ENCODE measurements around the gene LRRTM3.

LRRTM3 gene

DNA sequence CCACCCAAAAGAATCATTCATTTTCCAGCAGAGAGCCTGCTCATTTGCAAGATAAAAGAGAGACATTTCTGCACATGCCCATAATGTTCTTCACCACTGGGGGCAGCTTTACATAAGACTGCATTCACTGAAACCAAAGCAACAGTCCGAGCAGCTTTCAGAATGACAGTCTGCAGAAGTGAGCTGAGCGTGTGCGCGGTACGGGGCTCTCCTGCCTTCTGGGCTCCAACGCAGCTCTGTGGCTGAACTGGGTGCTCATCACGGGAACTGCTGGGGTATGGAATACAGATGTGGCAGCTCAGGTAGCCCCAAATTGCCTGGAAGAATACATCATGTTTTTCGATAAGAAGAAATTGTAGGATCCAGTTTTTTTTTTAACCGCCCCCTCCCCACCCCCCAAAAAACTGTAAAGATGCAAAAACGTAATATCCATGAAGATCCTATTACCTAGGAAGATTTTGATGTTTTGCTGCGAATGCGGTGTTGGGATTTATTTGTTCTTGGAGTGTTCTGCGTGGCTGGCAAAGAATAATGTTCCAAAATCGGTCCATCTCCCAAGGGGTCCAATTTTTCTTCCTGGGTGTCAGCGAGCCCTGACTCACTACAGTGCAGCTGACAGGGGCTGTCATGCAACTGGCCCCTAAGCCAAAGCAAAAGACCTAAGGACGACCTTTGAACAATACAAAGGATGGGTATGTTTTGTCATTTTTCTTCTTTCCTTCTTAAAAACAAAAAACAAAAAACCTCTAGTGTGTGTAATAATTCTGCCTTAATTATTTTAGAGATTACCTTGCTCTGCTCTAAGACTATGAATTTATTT lies at the start of gene LRRTM3:
TSS of gene LRRTM3 (plus strand) at position 141 of the 820 bp plus-strand sequence.
- DNase-seq (ENCODE audit: low spot score) = peak; percentile 78

DNA sequence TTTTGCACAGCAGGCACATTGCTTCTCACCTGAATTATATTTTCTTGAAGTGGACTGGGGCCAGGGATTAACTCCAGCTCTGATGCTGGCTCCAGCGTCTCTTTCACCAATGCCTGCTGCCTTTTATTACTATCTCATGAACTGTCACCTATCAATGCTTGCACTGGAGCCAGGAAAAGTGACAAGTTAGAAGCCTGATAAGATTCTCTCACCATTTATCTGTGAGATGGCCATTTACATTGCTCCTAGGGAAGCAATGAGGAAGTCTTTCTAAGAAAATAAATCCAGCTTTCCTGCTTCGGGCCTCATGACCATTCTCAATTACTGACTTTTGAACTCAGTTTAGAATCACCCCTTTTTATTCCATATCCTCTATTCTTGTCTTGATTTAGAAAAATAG lies 48.5 kb upstream of the LRRTM3 start:
- no peak for DNase-seq (ENCODE audit: low spot score)

DNA sequence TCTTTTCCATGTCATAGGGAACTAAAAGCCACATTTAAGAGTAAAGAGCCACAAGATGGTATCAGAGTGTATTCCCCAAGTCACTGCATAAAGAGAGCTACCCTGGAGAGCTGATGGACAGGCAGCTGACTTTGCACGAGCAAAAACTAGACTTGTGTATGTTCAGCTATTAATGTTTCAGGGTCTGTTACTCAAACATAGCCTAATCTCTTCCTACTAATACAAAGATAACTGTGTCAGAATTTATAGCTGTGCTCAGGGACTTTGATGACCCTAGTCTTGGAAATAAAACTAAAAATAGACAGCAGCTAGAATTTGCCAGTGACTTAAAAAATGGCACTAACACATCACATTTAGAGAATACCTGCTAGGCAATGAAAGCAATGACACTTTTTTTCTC lies 45.5 kb upstream of the LRRTM3 start:
- no peak for DNase-seq (ENCODE audit: low spot score)

DNA sequence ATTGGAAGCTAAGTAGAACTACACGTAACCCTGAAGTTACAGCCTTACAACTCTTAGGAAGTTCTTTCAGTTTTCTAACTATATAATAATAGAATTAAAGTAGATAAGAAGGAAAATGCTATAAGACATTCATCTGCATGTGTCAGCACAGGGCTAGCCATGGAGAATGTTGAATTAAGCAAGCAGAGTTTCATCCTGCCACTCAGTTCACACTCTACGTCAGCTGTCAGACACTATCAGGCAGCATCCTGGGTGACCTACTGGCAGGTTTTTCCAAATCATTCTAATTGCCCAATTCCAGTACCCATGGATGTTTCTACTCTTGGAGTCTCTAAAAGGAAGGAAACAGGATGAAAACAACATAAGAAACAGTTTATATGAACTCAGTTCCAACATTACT lies 45.0 kb upstream of the LRRTM3 start:
- no peak for DNase-seq (ENCODE audit: low spot score)

DNA sequence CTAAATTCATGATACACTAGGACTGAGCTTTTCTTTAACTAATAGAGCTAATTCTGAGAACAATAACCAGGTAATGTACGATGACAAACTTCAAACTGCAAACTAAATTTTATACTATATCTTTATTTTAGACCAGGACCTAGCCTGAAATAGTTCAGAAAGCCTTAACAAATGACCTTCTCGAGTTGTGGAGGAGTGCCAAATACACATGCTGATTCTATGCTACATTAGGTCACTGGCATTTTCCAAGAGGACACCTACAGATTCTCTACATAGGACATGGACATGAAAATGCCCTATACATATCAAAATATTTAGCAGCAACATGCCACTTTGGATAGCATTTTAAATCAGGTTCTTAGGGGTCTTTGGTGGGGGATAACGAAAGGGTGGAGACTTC lies 44.0 kb upstream of the LRRTM3 start:
- no peak for DNase-seq (ENCODE audit: low spot score)

DNA sequence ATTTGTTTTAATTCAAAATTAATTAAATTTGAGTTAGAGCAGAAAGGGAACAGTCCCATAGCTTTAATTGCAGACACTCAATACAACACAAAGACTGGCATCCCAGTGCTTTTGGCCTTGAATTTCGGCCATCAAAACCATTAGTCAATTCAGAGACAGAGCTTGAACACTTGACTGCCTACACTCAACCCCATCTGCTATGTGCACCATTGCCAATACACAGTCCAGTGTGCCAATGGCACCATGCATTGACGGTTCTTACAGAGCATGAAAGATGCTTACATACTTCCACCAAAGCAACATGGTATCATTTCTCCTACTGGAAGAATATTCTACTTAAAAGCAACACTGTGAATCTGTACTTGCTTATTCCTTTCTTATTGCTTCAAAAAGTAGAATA lies 43.6 kb upstream of the LRRTM3 start:
- no peak for DNase-seq (ENCODE audit: low spot score)

DNA sequence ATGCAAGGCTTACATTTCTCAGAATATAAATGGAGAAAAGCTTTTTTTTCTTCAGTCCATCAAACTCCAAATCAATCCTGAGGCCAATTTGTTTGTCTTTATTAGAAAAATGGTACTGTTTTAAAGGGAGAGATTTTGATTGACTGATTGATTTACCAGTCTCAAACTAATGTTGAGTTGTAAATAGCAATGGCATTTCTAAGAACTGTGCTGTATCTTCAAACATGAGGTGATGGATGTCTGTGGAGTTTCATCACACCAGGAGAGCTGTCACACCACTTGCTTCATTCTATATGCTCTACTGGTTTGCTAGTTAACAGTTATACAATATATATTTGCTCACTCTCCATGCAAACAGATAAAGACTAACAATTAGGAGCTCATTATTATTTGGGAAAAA lies 39.0 kb upstream of the LRRTM3 start:
- no peak for DNase-seq (ENCODE audit: low spot score)

DNA sequence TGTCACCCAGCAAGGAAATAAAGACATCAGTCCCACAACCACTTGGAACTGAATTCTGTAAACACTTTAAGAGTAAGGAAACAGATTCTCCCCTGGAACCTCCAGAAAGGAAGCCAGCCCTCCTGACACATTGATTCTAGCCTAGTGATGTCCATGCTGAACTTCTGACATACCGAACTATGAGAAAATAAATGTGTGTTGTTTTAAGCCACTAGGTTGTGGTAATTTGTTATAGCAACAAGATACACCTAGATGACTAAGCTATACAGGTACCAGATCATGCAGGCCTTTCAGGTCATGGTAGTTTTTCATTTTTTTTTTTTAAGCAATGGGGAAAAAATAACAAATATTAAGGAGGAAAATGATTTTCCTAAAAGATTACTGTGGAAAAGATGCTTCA lies 37.6 kb upstream of the LRRTM3 start:
- no peak for DNase-seq (ENCODE audit: low spot score)

DNA sequence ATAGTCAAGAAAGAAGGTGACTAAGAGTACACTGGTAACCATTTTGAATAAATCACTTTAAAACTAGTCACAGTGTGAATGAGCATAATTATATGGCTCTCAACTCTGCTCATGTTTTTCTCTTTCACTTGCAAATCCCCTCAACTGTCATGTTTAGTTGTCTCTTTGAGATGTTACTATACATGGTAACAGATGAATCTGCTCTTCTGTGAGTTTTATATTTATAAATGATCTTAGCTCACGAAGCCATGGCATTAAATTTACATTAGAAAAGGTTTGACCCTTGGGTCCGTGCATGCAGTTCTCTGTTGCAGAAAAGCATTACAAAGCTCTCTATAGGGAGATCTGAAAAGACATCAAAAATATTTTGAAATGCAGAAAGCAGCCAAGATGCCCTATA lies 33.0 kb upstream of the LRRTM3 start:
- DNase-seq (ENCODE audit: low spot score) = no peak

DNA sequence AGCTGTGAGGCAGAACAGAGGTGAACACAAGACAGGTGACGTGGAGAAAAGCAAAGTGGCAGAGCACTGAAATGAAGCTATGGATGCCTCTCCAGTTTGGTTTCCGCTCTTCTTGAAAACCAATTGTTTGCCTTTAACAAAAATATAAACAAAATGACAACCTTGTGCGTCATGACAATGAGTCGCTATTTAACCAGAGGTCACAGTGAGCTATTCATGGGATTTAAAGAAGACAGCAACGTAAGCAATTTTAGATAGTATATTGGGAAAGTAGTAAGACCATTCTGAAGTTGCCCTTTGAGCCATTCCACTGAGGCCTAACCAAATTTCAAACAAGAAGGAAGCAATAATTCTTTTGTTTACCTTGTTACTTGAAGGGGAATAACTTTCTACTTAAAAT lies 15.2 kb upstream of the LRRTM3 start:
- no peak for DNase-seq (ENCODE audit: low spot score)

DNA sequence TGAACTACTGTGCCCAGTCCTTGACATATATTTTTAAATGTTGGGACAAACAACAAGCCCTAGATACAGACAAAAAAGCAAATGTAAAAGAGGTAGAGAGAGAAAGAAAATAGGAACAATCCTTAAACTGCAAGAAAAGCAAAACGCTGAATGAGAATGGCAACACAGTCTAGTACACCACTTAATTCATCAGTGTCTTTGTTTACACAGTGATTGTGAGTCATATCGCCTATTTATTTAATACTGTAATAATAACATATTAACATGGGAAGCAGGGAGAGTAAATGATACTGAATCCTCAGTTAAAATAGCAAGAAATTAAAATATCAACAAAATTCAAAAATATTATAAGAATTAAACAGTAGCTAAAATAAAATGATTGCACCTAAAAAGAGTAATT lies 9.8 kb upstream of the LRRTM3 start:
- DNase-seq (ENCODE audit: low spot score) = no peak

DNA sequence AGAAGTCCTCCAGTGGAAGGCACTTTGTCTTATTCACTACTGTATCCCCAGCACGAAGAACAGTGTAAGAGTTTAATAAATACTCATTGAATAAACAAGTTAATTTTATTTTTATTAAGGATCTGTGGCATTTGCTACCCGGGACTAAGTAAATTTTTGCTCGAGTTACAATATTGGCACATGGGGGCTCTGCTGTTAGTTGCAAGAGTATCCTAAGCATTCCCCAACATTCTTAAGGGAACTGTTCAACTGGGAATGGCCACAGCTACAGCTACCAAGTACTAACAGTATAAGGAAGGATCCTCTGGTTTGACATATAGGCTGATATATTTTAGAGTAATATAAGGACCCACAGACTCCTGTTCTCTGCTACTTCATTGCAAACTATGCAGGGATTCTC lies 8.7 kb upstream of the LRRTM3 start:
- no peak for DNase-seq (ENCODE audit: low spot score)

DNA sequence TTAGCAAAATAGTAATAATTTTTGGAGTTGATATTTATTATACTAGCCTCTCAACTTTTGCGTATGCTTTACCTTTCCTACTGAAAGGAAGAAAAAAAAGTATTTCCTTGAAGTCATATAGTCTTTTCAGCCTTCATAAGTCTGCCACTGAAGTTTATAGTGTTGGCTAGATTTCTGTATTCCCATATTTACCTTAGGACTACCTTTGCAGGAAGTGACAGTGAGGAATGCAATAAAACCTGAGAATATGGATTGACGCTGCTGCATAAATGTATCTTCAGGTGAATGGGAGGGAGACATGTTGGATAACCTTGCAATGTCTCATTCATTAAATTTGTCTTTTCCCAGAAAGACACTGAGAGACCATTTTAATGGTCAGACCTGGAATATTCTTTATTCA lies 6.6 kb upstream of the LRRTM3 start:
- DNase-seq (ENCODE audit: low spot score) = no peak

DNA sequence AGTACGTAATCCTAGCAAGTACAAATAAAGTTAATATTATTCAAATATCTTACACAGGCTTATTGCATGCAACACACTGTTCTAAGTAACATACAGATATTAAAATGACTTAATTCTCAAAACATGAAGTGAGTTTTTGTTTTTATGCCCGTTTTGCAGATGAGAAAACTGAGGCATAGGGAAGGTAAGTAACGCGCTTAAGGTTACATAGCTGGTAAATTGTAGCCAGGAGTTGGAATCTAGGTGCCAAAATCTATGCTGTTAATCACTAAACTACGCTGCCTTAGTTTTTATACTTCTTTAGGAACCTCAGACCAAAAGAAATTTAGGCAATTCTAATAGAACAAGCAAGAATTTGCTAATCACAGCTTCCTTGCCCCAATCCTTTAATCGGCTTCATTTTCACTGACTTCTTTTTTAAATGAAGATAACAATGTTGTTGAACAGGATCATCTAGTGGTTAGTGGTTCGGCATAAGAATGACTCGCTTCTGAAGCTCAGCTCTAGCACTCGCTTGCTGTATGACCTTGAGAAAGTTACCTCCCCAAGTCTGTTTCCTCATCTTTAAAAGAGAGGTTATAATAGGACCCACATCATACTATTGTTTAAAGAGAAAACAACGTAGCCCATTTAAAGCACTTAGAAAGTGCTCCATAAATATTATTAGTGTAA lies 1.0 kb upstream of the LRRTM3 start:
- no peak for DNase-seq (ENCODE audit: low spot score)

DNA sequence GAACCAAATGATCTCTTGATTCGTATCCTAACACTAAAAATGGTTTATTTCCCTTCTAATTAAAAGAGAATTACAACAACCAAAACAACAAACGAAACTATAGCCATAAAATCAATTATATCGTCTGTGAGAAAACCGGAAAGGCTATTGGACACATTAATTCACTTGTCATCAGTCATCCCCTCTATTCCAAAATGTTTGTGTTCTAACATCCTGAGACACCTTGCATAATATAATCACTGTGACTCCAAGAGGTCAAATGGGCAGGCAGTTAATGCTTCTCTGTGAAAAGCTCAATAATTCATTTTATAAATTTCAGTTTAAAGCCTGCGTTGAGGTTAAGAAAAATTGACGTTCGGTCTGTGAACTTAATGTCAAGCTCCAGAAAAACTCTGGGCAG lies 463 bp upstream of the LRRTM3 start:
- no peak for DNase-seq (ENCODE audit: low spot score)

DNA sequence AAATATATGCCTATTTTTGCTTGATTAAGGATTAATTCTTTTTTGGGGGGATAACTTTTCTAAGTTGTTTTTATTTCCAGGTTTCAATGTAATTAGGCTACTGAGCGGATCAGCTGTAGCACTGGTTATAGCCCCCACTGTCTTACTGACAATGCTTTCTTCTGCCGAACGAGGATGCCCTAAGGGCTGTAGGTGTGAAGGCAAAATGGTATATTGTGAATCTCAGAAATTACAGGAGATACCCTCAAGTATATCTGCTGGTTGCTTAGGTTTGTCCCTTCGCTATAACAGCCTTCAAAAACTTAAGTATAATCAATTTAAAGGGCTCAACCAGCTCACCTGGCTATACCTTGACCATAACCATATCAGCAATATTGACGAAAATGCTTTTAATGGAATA lies 1.0 kb downstream of the LRRTM3 start:
- no peak for DNase-seq (ENCODE audit: low spot score)

DNA sequence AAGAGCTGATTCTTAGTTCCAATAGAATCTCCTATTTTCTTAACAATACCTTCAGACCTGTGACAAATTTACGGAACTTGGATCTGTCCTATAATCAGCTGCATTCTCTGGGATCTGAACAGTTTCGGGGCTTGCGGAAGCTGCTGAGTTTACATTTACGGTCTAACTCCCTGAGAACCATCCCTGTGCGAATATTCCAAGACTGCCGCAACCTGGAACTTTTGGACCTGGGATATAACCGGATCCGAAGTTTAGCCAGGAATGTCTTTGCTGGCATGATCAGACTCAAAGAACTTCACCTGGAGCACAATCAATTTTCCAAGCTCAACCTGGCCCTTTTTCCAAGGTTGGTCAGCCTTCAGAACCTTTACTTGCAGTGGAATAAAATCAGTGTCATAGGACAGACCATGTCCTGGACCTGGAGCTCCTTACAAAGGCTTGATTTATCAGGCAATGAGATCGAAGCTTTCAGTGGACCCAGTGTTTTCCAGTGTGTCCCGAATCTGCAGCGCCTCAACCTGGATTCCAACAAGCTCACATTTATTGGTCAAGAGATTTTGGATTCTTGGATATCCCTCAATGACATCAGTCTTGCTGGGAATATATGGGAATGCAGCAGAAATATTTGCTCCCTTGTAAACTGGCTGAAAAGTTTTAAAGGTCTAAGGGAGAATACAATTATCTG lies 1.6 kb downstream of the LRRTM3 start:
- DNase-seq (ENCODE audit: low spot score) = no peak

DNA sequence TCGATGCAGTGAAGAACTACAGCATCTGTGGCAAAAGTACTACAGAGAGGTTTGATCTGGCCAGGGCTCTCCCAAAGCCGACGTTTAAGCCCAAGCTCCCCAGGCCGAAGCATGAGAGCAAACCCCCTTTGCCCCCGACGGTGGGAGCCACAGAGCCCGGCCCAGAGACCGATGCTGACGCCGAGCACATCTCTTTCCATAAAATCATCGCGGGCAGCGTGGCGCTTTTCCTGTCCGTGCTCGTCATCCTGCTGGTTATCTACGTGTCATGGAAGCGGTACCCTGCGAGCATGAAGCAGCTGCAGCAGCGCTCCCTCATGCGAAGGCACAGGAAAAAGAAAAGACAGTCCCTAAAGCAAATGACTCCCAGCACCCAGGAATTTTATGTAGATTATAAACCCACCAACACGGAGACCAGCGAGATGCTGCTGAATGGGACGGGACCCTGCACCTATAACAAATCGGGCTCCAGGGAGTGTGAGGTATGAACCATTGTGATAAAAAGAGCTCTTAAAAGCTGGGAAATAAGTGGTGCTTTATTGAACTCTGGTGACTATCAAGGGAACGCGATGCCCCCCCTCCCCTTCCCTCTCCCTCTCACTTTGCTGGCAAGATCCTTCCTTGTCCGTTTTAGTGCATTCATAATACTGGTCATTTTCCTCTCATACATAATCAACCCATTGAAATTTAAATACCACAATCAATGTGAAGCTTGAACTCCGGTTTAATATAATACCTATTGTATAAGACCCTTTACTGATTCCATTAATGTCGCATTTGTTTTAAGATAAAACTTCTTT lies 2.3 kb downstream of the LRRTM3 start:
- no peak for DNase-seq (ENCODE audit: low spot score)

DNA sequence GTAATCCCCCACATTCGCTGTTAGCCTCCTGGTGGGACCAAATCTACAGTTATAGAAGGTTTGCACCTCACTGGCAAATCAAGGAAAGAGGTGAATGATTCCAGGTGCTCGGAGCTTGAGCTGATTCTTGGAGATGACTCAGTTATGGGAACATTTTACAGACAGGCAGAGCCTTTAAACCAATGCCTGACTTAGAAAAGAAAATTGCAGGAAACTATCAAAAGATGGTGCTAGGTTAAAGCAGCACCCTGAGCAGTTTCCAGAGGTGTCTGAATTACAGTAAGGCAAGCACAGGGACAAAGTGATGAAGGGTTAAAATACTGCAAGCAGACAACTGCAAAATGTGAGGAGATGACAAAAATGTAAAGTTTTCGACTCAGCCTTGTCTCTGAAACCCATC lies 2.9 kb downstream of the LRRTM3 start:
- DNase-seq (ENCODE audit: low spot score) = no peak

DNA sequence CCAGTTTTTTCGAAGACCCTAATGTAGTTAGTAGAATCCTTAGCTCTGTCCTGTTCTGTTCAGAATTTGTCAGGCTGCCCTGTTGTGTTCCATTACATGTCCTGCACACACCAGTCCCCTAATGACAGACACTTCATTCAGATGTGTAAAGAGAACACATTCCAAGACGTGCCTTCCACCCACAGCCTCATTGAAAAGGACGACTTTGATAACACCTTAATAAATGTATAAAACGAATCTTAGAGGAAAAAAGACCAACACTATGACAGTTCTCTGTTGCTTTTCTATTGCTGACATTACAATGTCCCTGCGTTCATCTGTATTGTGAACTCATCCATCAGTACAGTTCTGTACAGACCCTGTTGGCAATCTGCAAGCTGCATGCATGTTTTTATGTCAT lies 3.5 kb downstream of the LRRTM3 start:
- DNase-seq (ENCODE audit: low spot score) = no peak

DNA sequence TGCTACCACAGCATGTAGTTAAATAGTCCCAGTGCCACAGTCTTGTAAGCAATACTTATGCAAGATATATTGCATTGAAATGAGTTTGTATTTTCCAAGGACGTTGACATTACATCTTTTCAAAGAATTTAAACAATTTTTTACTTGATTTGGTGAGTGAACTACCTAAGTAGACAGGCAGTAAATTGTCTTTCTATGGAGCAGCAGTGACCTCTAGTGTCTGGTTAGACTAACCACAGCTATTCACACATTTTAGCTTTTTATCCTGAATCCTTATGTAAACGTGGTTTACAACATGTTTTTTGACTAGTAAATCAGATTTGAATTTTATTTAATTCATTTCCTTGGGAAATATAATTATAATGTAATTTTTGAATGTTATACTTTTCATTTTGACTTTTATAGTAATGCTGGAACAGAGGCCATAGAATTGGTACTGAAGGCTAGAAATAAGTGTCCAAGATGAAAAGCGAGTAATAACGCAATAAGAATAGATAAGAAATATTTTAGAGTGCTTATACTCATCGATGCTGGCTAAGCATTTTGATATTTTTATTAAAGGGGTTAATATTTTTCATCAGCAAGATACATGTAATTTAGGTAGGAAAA lies 5.6 kb downstream of the LRRTM3 start:
- DNase-seq (ENCODE audit: low spot score) = peak; percentile 79

DNA sequence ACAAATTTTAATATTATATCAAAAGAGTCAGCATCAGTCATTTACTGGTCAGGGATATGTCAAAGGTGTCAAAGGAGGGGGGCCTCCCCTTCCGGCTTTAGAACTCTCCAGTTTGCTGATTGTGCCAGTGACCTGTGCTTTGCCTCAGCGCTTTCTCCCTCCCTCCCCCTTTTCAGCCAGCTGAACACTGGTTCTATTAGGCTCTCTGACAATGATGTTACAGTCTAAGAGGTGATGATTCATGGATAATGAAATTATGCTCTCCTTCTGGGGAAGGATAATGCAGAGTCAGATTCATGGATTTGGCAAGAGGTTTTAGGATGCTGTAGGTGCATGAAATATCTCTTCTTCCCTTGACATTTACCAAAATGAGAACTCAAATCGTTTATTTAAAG lies 6.1 kb downstream of the LRRTM3 start:
- no peak for DNase-seq (ENCODE audit: low spot score)

All from RKO (cell line).